OCI-LY3 (cell line): ENCODE measurements around the gene TTYH2.

ENCODE experiments used
- CTCF ChIP-seq: fragments of 200-600, 300-600 bp; sonication (generic); IDR thresholded peaks from 2 replicates; pipeline ENCODE4 v1.5.1; 2014; ENCODE audit warnings: antibody characterized with exemption, low read length, low read depth
- EZH2phosphoT487 ChIP-seq: fragments of 200-600 bp; shearing (Covaris generic); IDR thresholded peaks from 2 replicates; pipeline ENCODE4 v1.6.1; 2018; ENCODE audit warnings: antibody characterized with exemption, mixed run types, low read depth

- TF ChIP-seq CTCF (no peak), EZH2phosphoT487 (no peak)
Measured at GRCh38 chr17:74190154-74190553, 23.2 kb upstream of the TTYH2 start.
